A549 (cell line): ENCODE results near the gene TBC1D10A. TPM values are rescaled to one million over a fixed set of nuclear protein-coding genes. Genes with fewer than 3 reads are reported as not detected.

ENCODE experiments used
- ATAC-seq, 2 experiments: fragments of 200-7000 bp in 1 of 2; fragments of >200 bp in 1 of 2; cut with Nextera tagmentation in 1 of 2; cut with Tn5 transposase in 1 of 2; 3 replicates each; pipeline versions ENCODE4 v1.8.0 to v1.9.1; 2018 to 2020; ENCODE audit warnings: mild to moderate bottlenecking in 1 of 2, moderate library complexity in 1 of 2
- CTCF ChIA-PET: fragments of 300-600 bp; sonication (Branson Sonifier 250); formaldehyde crosslinking; extraction: SDS; loops from one replicate; lab custom pipeline; 2021; ENCODE audit warnings: antibody characterized with exemption, inconsistent platforms; lab: Yijun Ruan, JAX
- POLR2A ChIA-PET: fragments of 350-600 bp; formaldehyde crosslinking; extraction: SDS; loops from one replicate; lab custom pipeline; 2021; ENCODE audit warnings: antibody characterized with exemption, inconsistent platforms; lab: Yijun Ruan, JAX
- DNase-seq, 2 experiments: peaks; one replicate each; pipeline versions ENCODE4 v3.0.0 to v3.0.0-alpha.2; 2011 to 2016; ENCODE audit warnings: low read depth in 1 of 2, low spot score in 1 of 2
- FAIRE-seq: peaks from 2 replicates; lab custom pipeline; 2011; peaks lifted over from hg19 to GRCh38; lab: Jason Lieb, UNC
- H3K27ac ChIP-seq, 2 experiments: fragments of >200 bp; sonication (Bioruptor Twin); formaldehyde crosslinking; 3 replicates each; pipeline ENCODE4 v1.5.1; 2016 to 2017
- H3K4me1 ChIP-seq: fragments of >200 bp; sonication (Bioruptor Twin); formaldehyde crosslinking; 3 replicates; pipeline ENCODE4 v1.6.1; 2016
- H3K4me2 ChIP-seq: fragments of >200 bp; sonication (Bioruptor Twin); formaldehyde crosslinking; 3 replicates; pipeline ENCODE4 v1.6.1; 2016
- H3K4me3 ChIP-seq: fragments of >200 bp; sonication (Bioruptor Twin); formaldehyde crosslinking; 3 replicates; pipeline ENCODE4 v1.5.1; 2016
- H3K9me3 ChIP-seq: fragments of >200 bp; sonication (Bioruptor Twin); formaldehyde crosslinking; 3 replicates; pipeline ENCODE4 v1.6.1; 2016
- EHMT2 ChIP-seq: fragments of 200-600 bp; sonication (generic); IDR thresholded peaks from 2 replicates; pipeline ENCODE4 v1.6.1; 2016; ENCODE audit warnings: antibody characterized with exemption, low read depth, mild to moderate bottlenecking, moderate library complexity
- EP300 ChIP-seq, 2 experiments: fragments of >200 bp; sonication (Bioruptor Twin); formaldehyde crosslinking; IDR thresholded peaks; 2 replicates in 1 of 2; 3 replicates in 1 of 2; pipeline ENCODE4 v1.6.1; 2016 to 2017
- FOSB ChIP-seq: fragments of 250-450 bp; sonication (Bioruptor Pico); IDR thresholded peaks from 2 replicates; pipeline ENCODE4 v1.5.0; 2020; ENCODE audit warnings: mild to moderate bottlenecking, moderate library complexity
- FOSL2 ChIP-seq, 2 experiments: fragments of 450-650 bp in 1 of 2; fragments of >200 bp in 1 of 2; sonication (Bioruptor Twin) in 1 of 2; formaldehyde crosslinking; IDR thresholded peaks; 2 replicates each; pipeline versions ENCODE4 v1.5.0 to v1.6.1; 2016 to 2020; ENCODE audit warnings: mild to moderate bottlenecking in 1 of 2, moderate library complexity in 1 of 2
- GATA3 ChIP-seq: IDR thresholded peaks from 2 replicates; pipeline ENCODE4 v1.6.1; 2012; ENCODE audit warnings: borderline replicate concordance
- HDAC2 ChIP-seq: fragments of 200-600 bp; sonication (generic); IDR thresholded peaks from 2 replicates; pipeline ENCODE4 v1.6.1; 2016
- HEYL ChIP-seq: fragments of 250-450 bp; sonication (Bioruptor Pico); IDR thresholded peaks from 2 replicates; pipeline ENCODE4 v1.8.0; 2021; ENCODE audit warnings: mild to moderate bottlenecking, moderate library complexity
- HOXA7 ChIP-seq: fragments of 250-450 bp; sonication (Bioruptor Pico); IDR thresholded peaks from 2 replicates; pipeline ENCODE4 v1.5.0; 2020; ENCODE audit warnings: mild to moderate bottlenecking, moderate library complexity
- HOXB13 ChIP-seq: fragments of 250-450 bp; sonication (Bioruptor Pico); IDR thresholded peaks from 2 replicates; pipeline ENCODE4 v1.5.0; 2020; ENCODE audit warnings: low read depth, mild to moderate bottlenecking, moderate library complexity
- HOXB5 ChIP-seq: fragments of 250-450 bp; sonication (Bioruptor Pico); IDR thresholded peaks from 2 replicates; pipeline ENCODE4 v1.5.0; 2020; ENCODE audit warnings: mild to moderate bottlenecking, moderate library complexity
- JUN ChIP-seq, 2 experiments: fragments of >200 bp; sonication (Bioruptor Twin); formaldehyde crosslinking; IDR thresholded peaks; 2 replicates in 1 of 2; 3 replicates in 1 of 2; pipeline ENCODE4 v1.6.1; 2016 to 2017
- KDM5A ChIP-seq: fragments of 200-600 bp; sonication (generic); IDR thresholded peaks from 2 replicates; pipeline ENCODE4 v1.6.1; 2016; ENCODE audit warnings: antibody characterized with exemption, mild to moderate bottlenecking
- MAZ ChIP-seq: fragments of 150-350 bp; IDR thresholded peaks from 2 replicates; pipeline ENCODE4 v1.6.1; 2014; ENCODE audit warnings: antibody characterized with exemption, low read depth, low read length, borderline replicate concordance
- NFE2L2 ChIP-seq: fragments of 150-350 bp; conservative IDR thresholded peaks from 2 replicates; pipeline ENCODE4 v1.6.1; 2014; ENCODE audit warnings: low read length
- NPAS2 ChIP-seq: fragments of 250-450 bp; sonication (Bioruptor Pico); IDR thresholded peaks from 2 replicates; pipeline ENCODE4 v1.8.0; 2022; ENCODE audit warnings: mild to moderate bottlenecking, moderate library complexity, borderline replicate concordance
- POLR2A ChIP-seq: IDR thresholded peaks from 2 replicates; pipeline ENCODE4 v1.6.1; 2012; ENCODE audit warnings: mild to moderate bottlenecking, low read length
- RCOR1 ChIP-seq: fragments of 150-350 bp; IDR thresholded peaks from 2 replicates; pipeline ENCODE4 v1.6.1; 2014; ENCODE audit warnings: antibody characterized with exemption, low read length, low read depth
- SMC3 ChIP-seq: fragments of >200 bp; sonication (Bioruptor Twin); formaldehyde crosslinking; IDR thresholded peaks from 3 replicates; pipeline ENCODE4 v1.6.1; 2018; ENCODE audit warnings: inconsistent platforms
- TFCP2L1 ChIP-seq: fragments of 250-450 bp; sonication (Bioruptor Pico); IDR thresholded peaks from 2 replicates; pipeline ENCODE4 v1.5.0; 2021; ENCODE audit warnings: mild to moderate bottlenecking
- TP53 ChIP-seq: fragments of 250-450 bp; sonication (Bioruptor Pico); IDR thresholded peaks from 2 replicates; pipeline ENCODE4 v1.5.0; 2021; ENCODE audit warnings: mild to moderate bottlenecking, moderate library complexity
- ZSCAN20 ChIP-seq: fragments of 250-450 bp; sonication (Bioruptor Pico); IDR thresholded peaks from 2 replicates; pipeline ENCODE4 v1.8.0; 2022; ENCODE audit warnings: mild to moderate bottlenecking, moderate library complexity
- WGBS: methylation state at CpG from one replicate; pipeline ENCODE4 v1.1.6; 2017; ENCODE audit errors: missing lambda C conversion rate; 5-methylcytosine and 5-hydroxymethylcytosine counted together
- polyA plus RNA-seq, 4 experiments: library from polyadenylated mRNA; depleted of rRNA in 3 of 4; stranded (reverse); fragments of >200 nt; fragmentation: RNase III in 1 of 4; extraction: RNeasy Plus Mini Kit Qiagen cat#74134 plus additional on column Dnase treatment in 1 of 4; gene quantifications; 2 replicates in 3 of 4; 3 replicates in 1 of 4; pipeline ENCODE4 v1.2.3, GENCODE V29; 2011 to 2017
- TF ChIP-seq, protein P1 (sequence below): fragments of 250-450 bp; sonication (Bioruptor Pico); IDR thresholded peaks from 2 replicates; pipeline ENCODE4 v1.5.0; 2021; ENCODE audit warnings: mild to moderate bottlenecking, moderate library complexity, borderline replicate concordance
- TF ChIP-seq, protein P2 (sequence below): fragments of 250-450 bp; sonication (Bioruptor Pico); IDR thresholded peaks from 2 replicates; pipeline ENCODE4 v1.5.0; 2020; ENCODE audit warnings: low read depth, mild to moderate bottlenecking, moderate library complexity
- TF ChIP-seq, protein P3 (sequence below): IDR thresholded peaks from 2 replicates; pipeline ENCODE4 v1.6.1; 2012
- TF ChIP-seq, protein P4 (sequence below): fragments of 150-350 bp; IDR thresholded peaks from 2 replicates; pipeline ENCODE4 v1.6.1; 2014; ENCODE audit warnings: low read depth, mild to moderate bottlenecking, low read length

Gene TBC1D10A
- polyA plus RNA-seq, 2 of the 4 experiments (the other 2 are of a cell fraction) = 5.8 to 6.8 TPM

DNA sequence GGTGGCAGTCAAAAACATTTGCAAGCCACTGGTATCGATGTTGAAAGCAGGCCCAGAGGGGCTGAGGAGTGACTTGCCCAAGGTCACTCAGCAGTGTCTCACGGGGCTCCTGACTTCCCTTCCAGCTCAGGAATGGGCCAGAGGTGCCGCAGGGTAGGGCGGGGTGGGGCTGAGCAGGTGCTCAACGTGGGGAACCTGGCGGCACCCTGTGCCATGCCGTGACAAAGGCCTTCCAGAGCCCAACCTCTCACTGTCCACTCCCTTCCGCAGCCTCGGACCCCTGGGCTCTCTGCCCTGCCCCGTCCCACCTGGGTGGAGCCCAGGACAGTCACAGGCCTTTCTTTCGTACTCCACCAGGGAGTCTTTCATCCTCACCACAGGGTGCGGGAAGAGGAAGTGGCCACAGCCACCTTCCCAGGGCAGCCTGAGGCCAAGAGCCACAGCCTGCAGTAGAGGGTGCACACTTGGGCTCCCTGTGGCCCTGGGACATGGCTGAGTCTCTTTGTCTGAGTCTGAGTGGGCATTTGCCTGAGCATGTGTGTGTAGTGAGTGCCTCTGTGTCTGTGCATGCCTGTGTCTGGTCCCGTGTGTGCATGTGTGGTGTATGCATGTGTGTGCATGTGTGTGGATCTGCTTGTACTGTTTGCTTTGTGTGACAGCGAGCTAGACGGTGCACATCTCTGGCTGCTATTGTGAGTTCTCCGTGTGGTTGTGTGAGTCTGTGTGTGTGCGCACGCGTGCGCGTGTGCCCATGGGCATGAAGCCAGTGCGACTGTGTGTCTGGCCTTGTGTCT lies 74.1 kb downstream of the TBC1D10A start (continued):
- peak in 1 of 2 experiments; percentile 23; a peak in 1 of 5 replicates for TF ChIP-seq EP300 (IDR thresholded peaks at IDR 0.05)

DNA sequence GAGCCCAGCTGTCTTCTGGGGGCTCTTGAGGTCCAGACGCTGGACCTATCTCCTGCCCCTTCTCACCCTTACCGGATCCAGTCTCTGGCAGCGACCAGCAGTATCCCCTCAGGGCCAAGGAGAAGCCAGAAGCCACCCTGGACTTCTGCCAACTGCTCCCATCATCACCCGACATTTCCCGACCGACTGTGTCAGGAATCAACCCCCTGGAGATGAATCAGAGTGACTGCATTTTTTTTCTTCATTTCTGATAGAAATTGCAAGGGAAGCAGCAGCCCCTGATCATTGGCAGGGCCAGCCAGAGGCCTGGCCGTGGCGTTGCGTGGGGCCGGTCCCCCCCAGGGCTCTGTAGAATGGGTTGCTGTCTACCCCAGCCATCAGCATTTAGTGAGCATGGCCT lies 75.0 kb downstream of the TBC1D10A start:
- Histone ChIP-seq H3K4me3 (peak overlapping the region; percentile 28; the same call in 2 of the 3 replicates), H3K9me3 (no peaks in the 10 kb centered on the region), H3K27ac (peak overlapping the region; percentile 99 to 100), H3K4me1 (peaks cover 86% of the 10 kb centered on the region), H3K4me2 (peak overlapping the region; percentile 99)
- POLR2A ChIA-PET = interaction anchor here (0.6 kb wide), 1 partner anchor 13 kb away, joined by 3 read pairs; no protein-coding TSS in a partner anchor
- no peak for ATAC-seq
- TF ChIP-seq RCOR1 (no peak), NPAS2 (no peak), NFE2L2 (no peak), TP53 (no peak), HEYL (no peak), EHMT2 (no peak), MAZ (no peak), GATA3 (no peak), POLR2A (no peak), KDM5A (no peak), FOSB (CRISPR knock-in tag) (no peak), ZSCAN20 (CRISPR knock-in tag) (peak; percentile 46; the same call in 1 of the 2 replicates), SMC3 (no peak), HDAC2 (no peak)
- TF ChIP-seq, protein P1, sequence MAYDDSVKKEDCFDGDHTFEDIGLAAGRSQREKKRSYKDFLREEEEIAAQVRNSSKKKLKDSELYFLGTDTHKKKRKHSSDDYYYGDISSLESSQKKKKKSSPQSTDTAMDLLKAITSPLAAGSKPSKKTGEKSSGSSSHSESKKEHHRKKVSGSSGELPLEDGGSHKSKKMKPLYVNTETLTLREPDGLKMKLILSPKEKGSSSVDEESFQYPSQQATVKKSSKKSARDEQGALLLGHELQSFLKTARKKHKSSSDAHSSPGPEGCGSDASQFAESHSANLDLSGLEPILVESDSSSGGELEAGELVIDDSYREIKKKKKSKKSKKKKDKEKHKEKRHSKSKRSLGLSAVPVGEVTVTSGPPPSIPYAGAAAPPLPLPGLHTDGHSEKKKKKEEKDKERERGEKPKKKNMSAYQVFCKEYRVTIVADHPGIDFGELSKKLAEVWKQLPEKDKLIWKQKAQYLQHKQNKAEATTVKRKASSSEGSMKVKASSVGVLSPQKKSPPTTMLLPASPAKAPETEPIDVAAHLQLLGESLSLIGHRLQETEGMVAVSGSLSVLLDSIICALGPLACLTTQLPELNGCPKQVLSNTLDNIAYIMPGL (CRISPR knock-in tag) = 0 out of 2 replicates have a peak, but pooled peaks have one; percentile 1
- TF ChIP-seq, all 56 proteins: peak for 2
- DNase-seq = no peak
- FAIRE-seq = no peak
- CTCF ChIA-PET = interaction anchor here (1.0 to 2.4 kb wide), 3 partner anchors 39 to 144 kb away, joined by 3 to 15 read pairs (median 5); no protein-coding TSS in a partner anchor
- WGBS = 4% methylated on average over 10 of the region's 10 CpGs

DNA sequence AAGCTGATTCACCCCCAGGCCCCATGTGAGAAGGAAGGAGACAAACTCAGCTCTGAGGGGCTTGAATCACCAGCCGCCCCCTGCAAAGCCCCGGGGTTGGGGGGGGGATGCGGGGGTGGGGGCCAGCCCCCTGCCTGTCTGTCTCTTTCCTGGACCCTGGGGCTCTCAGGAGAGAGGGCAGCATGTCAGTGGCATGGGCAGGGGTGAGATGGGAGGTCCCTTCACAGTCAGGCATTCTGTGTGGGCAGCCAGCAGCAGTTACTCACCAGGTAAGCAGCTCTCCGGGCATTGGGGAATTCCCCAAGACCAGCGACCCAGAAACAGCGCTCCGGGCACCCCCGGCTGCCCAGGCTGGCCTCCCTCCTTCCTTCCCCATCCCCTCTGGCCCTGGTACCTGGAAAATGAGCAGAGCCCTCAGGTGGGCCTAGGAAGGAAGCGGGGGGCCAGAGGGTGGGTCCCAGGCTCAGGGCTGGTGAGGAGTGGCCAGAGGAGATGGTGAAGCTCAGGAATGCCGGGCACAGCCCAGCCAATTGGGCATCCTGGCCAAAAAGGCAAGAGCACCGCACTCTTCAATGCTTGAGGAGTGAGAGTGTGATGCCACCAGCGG lies 76.0 kb downstream of the TBC1D10A start:
- DNase-seq (peak; percentile 54 to 75), FAIRE-seq (no peak), ATAC-seq (peak; percentile 5 to 26; a peak in 3 of 6 replicates)
- Histone ChIP-seq H3K4me2 (peak overlapping the region; percentile 99), H3K9me3 (no peaks in the 10 kb centered on the region), H3K27ac (peak overlapping the region; percentile 99 to 100), H3K4me3 (0 out of 3 replicates have a peak overlapping the region, but pooled peaks have one; percentile 21)
- ChIA-PET POLR2A (interaction anchor here (0.7 to 1.3 kb wide), 3 partner anchors 12 to 40 kb away, joined by 3 to 8 read pairs (median 4); no protein-coding TSS in a partner anchor), CTCF (interaction anchor here (0.9 to 2.4 kb wide), 6 partner anchors 12 to 143 kb away, joined by 3 to 15 read pairs (median 4); no protein-coding TSS in a partner anchor)
- WGBS = 10% methylated on average over 2 of the region's 12 CpGs
- TF ChIP-seq TFCP2L1 = no peak
- 0 out of 2 replicates have a peak, but pooled peaks have one; percentile 14 for TF ChIP-seq GATA3
- no peak for TF ChIP-seq HEYL
- TF ChIP-seq, protein P2, sequence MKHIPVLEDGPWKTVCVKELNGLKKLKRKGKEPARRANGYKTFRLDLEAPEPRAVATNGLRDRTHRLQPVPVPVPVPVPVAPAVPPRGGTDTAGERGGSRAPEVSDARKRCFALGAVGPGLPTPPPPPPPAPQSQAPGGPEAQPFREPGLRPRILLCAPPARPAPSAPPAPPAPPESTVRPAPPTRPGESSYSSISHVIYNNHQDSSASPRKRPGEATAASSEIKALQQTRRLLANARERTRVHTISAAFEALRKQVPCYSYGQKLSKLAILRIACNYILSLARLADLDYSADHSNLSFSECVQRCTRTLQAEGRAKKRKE = 0 out of 2 replicates have a peak, but pooled peaks have one; percentile 45
- TF ChIP-seq, protein P3, sequence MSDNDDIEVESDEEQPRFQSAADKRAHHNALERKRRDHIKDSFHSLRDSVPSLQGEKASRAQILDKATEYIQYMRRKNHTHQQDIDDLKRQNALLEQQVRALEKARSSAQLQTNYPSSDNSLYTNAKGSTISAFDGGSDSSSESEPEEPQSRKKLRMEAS = 0 out of 2 replicates have a peak, but pooled peaks have one; percentile 7
- TF ChIP-seq HOXB5 (CRISPR knock-in tag) = peak; percentile 62; the same call in 1 of the 2 replicates
- peak in 1 of 2 experiments; percentile 38; a peak in 1 of 5 replicates for TF ChIP-seq JUN (IDR thresholded peaks at IDR 0.05)
- TF ChIP-seq HOXB13 (CRISPR knock-in tag) = peak; percentile 81
- TF ChIP-seq TP53 = 0 out of 2 replicates have a peak, but pooled peaks have one; percentile 60
- no peak for TF ChIP-seq FOSL2 (IDR thresholded peaks at IDR 0.05)
- peak; percentile 30; the same call in 1 of the 2 replicates for TF ChIP-seq FOSL2 (CRISPR knock-in tag; IDR thresholded peaks at IDR 0.05)
- TF ChIP-seq, protein P4, sequence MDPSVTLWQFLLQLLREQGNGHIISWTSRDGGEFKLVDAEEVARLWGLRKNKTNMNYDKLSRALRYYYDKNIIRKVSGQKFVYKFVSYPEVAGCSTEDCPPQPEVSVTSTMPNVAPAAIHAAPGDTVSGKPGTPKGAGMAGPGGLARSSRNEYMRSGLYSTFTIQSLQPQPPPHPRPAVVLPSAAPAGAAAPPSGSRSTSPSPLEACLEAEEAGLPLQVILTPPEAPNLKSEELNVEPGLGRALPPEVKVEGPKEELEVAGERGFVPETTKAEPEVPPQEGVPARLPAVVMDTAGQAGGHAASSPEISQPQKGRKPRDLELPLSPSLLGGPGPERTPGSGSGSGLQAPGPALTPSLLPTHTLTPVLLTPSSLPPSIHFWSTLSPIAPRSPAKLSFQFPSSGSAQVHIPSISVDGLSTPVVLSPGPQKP = no peak
- TF ChIP-seq HOXA7 (CRISPR knock-in tag) = 0 out of 2 replicates have a peak, but pooled peaks have one; percentile 54
- TF ChIP-seq, all 56 proteins: peak for 9
- H3K4me1 ChIP-seq = peaks cover 95% of the 10 kb centered on the region
